HG03196 (cell line): ENCODE results near the gene OPRD1.

Experiments used
- ATAC-seq: cut with Tn5 transposase; IDR thresholded peaks from one replicate; pipeline ENCODE4 v1.9.1; 2021; ENCODE audit not compliant: unreplicated experiment

The OPRD1 gene

DNA sequence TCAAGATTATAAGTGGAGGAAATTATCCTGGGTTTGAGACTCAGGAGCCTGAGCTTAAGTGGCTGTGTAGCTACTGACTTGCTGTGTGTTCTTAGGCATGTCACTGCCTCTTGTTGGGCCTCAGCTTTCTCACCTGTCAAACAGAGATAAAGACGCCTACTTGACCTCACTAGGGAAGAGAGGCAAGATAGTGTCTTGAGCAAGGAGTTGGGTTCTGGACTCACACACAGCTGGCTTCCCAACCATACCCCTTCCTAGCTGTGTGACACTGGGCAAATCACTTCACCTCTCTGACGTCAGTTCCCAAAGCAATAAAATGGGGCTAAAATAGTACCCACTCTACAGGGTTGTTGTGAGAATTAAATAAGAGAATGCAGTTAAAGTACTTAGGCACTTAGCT, 90.8 kb downstream of the OPRD1 start:
- ATAC-seq = no peak

DNA sequence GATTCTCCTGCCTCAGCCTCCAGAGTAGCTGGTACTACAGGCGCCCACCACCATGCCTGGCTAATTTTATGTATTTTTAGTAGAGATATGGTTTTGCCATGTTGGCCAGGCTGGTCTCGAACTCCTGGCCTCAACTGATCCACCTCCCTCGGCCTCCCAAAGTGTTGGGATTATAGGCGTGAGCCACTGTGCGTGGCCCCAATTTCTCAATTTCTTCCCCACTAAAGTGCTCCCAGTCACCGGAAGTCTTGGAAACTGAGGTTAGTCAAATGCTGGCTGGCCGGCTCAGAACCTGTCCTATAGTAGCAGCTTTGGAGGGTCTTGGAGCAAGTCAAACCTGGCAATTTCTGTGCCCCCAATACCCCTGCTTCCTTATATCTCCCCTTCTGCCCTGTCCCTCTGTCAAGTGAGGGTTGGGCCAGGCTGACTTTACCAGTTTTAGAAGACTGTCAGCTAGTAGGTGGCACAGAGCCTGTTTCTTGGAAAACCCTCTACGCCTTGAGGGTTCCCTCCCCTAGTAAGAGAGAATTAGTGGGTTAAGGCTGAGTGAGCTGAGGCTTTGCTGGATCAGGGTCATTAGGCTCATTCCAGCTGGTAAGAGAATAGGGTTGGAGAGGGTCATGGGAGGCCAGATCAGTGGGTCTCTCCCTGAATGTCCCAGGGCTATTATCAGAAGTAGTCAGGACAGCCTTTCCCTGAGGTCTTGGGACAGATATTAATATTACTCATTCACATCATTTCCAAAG, 94.1 kb downstream of the OPRD1 start:
- no peak for ATAC-seq

DNA sequence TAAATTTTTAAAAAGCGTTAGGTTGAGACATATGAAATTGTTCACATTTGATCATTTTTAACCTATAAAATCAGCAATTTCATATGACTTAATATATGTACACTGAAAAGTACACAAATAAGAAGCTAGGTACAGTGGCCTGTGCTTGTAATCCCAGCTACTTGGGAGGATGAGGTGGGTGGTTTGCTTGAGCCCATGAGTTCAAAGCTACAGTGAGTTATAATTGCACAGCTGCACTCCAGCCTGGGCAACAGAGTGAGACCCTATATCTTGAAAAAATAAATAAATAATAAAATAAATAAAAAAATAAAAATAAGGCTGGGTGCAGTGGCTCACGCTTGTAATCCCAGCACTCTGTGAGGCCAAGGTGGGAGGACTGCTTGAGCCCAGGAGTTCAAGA, 97.2 kb downstream of the OPRD1 start:
- ATAC-seq = no peak

DNA sequence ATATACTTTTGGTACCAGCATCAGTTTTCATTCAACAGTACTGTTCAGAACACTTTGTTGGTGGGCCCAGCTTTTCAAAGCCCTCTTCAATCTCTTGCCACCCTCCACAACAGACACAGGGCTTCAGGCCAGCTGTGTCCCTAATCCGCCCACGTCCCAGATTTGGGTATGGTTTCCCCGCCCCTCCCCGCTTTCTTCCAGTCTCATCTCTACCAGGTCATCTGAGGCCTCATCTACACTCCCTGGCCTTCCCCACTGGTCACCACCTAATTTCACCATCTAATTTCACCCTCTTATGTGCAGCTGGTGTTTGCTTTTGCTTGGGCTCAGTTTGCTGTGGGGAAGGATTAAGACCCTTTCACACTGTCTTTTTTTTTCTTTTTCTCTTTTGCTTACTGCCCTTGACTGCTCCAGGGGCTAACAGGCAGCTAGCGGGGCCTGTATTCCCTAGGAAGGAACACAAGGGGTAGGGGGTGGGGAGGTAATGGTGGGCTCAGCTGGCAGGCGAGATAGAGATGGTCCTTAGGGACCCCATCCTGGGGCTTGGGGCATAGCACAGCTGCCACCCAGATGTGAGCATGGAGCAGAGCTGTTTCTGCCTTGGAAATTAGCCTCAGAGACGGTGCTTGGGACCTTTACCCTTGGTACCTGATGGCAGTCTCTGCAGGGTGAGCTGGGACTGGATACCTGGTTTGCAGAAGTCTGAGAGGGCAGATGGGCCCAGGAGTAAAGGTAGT, 98.6 kb downstream of the OPRD1 start:
- no peak for ATAC-seq

DNA sequence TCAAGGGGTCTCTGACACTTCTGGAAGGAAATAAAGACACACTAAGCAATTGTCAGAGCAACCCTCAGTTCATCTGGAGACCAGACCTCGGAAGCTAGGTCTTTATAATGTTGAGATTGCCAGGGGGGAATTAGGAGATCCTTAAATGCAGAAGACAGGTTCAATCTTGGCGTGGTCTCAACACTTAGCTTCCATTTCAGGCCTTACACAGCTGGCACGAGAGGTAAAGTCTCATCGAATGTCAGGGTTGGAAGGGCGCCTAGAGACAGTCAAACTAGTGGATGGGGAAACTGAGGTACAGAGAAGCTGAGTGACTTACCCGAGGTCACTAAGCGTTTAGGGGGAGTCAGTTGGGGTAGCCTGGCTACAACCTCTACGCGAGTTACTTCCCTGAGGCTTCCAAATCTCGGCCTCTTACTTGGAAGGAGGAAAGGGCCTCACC, 101.8 kb downstream of the OPRD1 start:
- peak; percentile 8 for ATAC-seq

DNA sequence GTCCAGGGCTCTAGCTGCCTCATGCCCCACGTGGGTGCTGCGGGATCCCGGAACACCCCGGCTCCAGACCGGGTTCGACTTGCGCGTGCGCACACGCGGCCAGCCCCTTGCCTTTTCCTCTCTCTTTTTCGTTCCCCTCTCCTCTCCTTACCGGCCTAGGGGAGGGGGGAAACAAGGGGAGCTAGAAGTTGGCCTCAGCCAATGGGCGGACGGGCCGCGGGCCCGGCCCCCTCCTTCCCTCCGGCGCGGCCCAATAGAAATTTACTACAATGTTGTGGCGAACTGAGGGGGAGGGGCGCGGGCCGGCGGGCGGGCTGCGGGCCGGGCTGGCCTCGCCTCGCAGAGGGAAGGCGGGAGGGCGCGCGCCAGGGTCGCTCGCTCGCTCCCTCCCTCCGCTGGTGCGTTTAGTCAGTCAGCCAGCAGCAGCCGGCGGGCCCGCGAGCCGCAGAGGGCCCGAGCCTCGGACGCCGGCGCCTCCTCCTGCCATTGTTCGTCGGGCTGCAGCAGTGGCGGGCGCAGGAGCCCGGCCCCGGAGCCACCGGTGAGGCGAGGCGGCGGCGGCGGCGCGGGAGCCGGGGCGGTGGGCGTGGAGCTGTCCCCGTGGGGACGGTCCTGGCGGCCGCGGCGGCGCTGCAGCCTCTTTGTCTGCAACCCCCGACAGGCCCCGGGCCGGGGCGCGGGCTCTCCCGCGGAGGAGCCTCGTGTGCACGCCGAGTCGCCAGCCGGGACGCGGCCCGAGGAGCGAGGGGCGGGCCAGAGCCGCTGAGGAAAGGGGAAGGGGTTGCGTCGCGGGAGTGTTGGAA, 102.5 kb downstream of the OPRD1 start, which contains the start of gene EPB41:
TSS of gene EPB41 (plus strand) at position 342 of the 803 bp plus-strand sequence. CDS start 72,869 bp downstream, outside the sequence.
- ATAC-seq = peak; percentile 77

DNA sequence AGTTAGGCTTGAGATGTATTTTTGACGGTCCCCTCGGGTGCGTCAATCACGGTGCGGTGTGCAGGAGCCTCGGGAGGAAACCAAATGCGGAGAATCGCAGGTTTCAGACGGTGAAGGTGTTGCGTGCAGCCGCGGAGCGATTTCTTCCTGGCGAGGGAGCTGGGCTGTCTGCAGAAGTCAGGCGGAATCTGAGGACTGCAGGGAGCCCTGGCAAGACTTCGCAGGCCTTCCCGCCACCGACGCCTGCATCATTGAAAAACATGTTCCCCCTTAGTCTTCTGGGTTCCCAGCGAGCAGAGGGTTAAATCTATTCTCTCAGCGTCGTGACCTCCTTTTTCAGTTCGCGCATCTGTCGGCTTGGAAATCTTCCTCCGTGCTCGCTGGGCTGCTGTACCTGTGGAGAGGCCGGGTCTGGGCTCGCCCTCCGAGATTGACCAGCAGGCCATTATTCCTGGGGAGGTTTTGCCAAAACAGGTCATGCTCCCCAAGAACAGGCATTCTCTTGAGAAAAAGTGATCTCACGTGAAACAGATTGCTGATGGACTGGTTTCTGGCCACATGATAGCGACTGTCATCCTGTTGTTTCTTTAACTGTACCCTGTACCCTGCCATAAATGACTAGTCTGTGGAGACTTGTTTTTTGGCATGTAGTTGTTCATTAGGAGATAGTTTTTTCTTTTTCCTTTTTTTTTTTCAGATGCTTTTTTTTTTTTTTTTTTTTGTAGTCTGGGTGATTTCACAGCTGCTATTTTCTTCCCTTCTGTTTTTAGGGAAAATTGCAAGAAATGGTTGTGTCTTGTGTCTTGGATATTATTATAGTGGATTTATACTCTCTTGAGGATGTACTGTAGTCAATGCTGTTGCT, 103.3 kb downstream of the OPRD1 start:
- ATAC-seq = no peak

DNA sequence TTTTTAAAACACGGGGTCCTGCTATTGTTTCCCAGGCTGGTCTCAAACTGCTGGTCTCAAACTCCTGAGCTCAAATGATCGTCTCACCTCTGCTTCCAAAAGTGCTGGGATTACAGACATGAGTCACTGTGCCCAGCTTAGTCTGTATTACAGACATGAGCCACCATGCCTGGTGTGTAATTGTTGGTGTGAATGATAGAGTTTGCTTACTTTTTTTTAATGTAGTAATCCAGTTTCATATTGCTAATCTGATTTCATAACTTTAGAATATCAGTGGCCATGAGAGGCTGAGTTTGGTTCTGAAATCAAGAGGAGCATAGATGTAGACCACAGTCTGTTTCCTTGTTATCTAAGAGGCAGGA, 105.8 kb downstream of the OPRD1 start:
- ATAC-seq = no peak
